ENCODE data around the gene FARS2.

FARS2 gene

GRCh38 chr6:5422321-5422915 lies 161.1 kb downstream of the FARS2 start:
- Histone ChIP-seq H3K4me1 (ENCODE audit: control insufficient read depth, insufficient read depth, low read length) (peaks cover 3% of the 10 kb centered on the region), H3K4me3 (ENCODE audit: low read depth, low read length) (no peak overlapping the region), H3K36me3 (ENCODE audit: control insufficient read depth, insufficient read depth, low read length) (no peaks in the 10 kb centered on the region), H3K9me3 (ENCODE audit: control insufficient read depth, insufficient read depth, low read length) (no peaks in the 10 kb centered on the region), H3K9ac (ENCODE audit: low read depth, low read length) (no peak overlapping the region), H3K27me3 (ENCODE audit: control insufficient read depth, insufficient read depth, low read length) (no peaks in the 10 kb centered on the region)

- Histone ChIP-seq H3K9me3 (ENCODE audit: control insufficient read depth, insufficient read depth, low read length) (no peaks in the 10 kb centered on the region), H3K4me1 (ENCODE audit: control insufficient read depth, insufficient read depth, low read length) (peaks cover 3% of the 10 kb centered on the region), H3K4me3 (ENCODE audit: low read depth, low read length) (no peak overlapping the region), H3K36me3 (ENCODE audit: control insufficient read depth, insufficient read depth, low read length) (no peaks in the 10 kb centered on the region), H3K9ac (ENCODE audit: low read depth, low read length) (no peak overlapping the region), H3K27me3 (ENCODE audit: control insufficient read depth, insufficient read depth, low read length) (no peaks in the 10 kb centered on the region)
Observed at GRCh38 chr6:5423251-5423650, 161.9 kb downstream of the FARS2 start.

- H3K27me3 ChIP-seq (ENCODE audit: control insufficient read depth, insufficient read depth, low read length): no peaks in the 10 kb centered on the region
- H3K9ac ChIP-seq (ENCODE audit: low read depth, low read length): no peak overlapping the region
- H3K4me3 ChIP-seq (ENCODE audit: low read depth, low read length): no peak overlapping the region
- peaks cover 3% of the 10 kb centered on the region for H3K4me1 ChIP-seq (ENCODE audit: control insufficient read depth, insufficient read depth, low read length)
- no peaks in the 10 kb centered on the region for H3K36me3 ChIP-seq (ENCODE audit: control insufficient read depth, insufficient read depth, low read length)
- no peaks in the 10 kb centered on the region for H3K9me3 ChIP-seq (ENCODE audit: control insufficient read depth, insufficient read depth, low read length)
Observed at GRCh38 chr6:5424726-5425125, 163.4 kb downstream of the FARS2 start.

GRCh38 chr6:5425267-5425666 lies 164.0 kb downstream of the FARS2 start:
- Histone ChIP-seq H3K9me3 (ENCODE audit: control insufficient read depth, insufficient read depth, low read length) (no peaks in the 10 kb centered on the region), H3K4me1 (ENCODE audit: control insufficient read depth, insufficient read depth, low read length) (peaks cover 3% of the 10 kb centered on the region), H3K4me3 (ENCODE audit: low read depth, low read length) (no peak overlapping the region), H3K9ac (ENCODE audit: low read depth, low read length) (no peak overlapping the region), H3K27me3 (ENCODE audit: control insufficient read depth, insufficient read depth, low read length) (no peaks in the 10 kb centered on the region), H3K36me3 (ENCODE audit: control insufficient read depth, insufficient read depth, low read length) (no peaks in the 10 kb centered on the region)

GRCh38 chr6:5425797-5426196 lies 164.5 kb downstream of the FARS2 start:
- H3K9me3 ChIP-seq (ENCODE audit: control insufficient read depth, insufficient read depth, low read length): no peaks in the 10 kb centered on the region
- H3K4me1 ChIP-seq (ENCODE audit: control insufficient read depth, insufficient read depth, low read length): peaks cover 5% of the 10 kb centered on the region
- no peak overlapping the region for H3K9ac ChIP-seq (ENCODE audit: low read depth, low read length)
- H3K36me3 ChIP-seq (ENCODE audit: control insufficient read depth, insufficient read depth, low read length): no peaks in the 10 kb centered on the region
- H3K4me3 ChIP-seq (ENCODE audit: low read depth, low read length): no peak overlapping the region
- H3K27me3 ChIP-seq (ENCODE audit: control insufficient read depth, insufficient read depth, low read length): no peaks in the 10 kb centered on the region

GRCh38 chr6:5427586-5427985 lies 166.3 kb downstream of the FARS2 start:
- Histone ChIP-seq H3K9me3 (ENCODE audit: control insufficient read depth, insufficient read depth, low read length) (no peaks in the 10 kb centered on the region), H3K9ac (ENCODE audit: low read depth, low read length) (no peak overlapping the region), H3K36me3 (ENCODE audit: control insufficient read depth, insufficient read depth, low read length) (no peaks in the 10 kb centered on the region), H3K27me3 (ENCODE audit: control insufficient read depth, insufficient read depth, low read length) (no peaks in the 10 kb centered on the region), H3K4me1 (ENCODE audit: control insufficient read depth, insufficient read depth, low read length) (peaks cover 11% of the 10 kb centered on the region), H3K4me3 (ENCODE audit: low read depth, low read length) (no peak overlapping the region)

- H3K4me3 ChIP-seq (ENCODE audit: low read depth, low read length): no peak overlapping the region
- H3K9ac ChIP-seq (ENCODE audit: low read depth, low read length): no peak overlapping the region
- H3K36me3 ChIP-seq (ENCODE audit: control insufficient read depth, insufficient read depth, low read length): no peaks in the 10 kb centered on the region
- H3K9me3 ChIP-seq (ENCODE audit: control insufficient read depth, insufficient read depth, low read length): no peaks in the 10 kb centered on the region
- H3K4me1 ChIP-seq (ENCODE audit: control insufficient read depth, insufficient read depth, low read length): peaks cover 10% of the 10 kb centered on the region
- no peaks in the 10 kb centered on the region for H3K27me3 ChIP-seq (ENCODE audit: control insufficient read depth, insufficient read depth, low read length)
Observed at GRCh38 chr6:5433324-5433723, 172.0 kb downstream of the FARS2 start.

- H3K9ac ChIP-seq (ENCODE audit: low read depth, low read length): no peak overlapping the region
Observed at GRCh38 chr6:5435449-5435848, 174.1 kb downstream of the FARS2 start.

GRCh38 chr6:5438922-5439584 lies 177.7 kb downstream of the FARS2 start:
- no peak overlapping the region for H3K4me3 ChIP-seq (ENCODE audit: low read depth, low read length)
- H3K4me1 ChIP-seq (ENCODE audit: control insufficient read depth, insufficient read depth, low read length): peaks cover 12% of the 10 kb centered on the region
- no peaks in the 10 kb centered on the region for H3K27me3 ChIP-seq (ENCODE audit: control insufficient read depth, insufficient read depth, low read length)
- H3K9me3 ChIP-seq (ENCODE audit: control insufficient read depth, insufficient read depth, low read length): no peaks in the 10 kb centered on the region
- no peak overlapping the region for H3K9ac ChIP-seq (ENCODE audit: low read depth, low read length)
- H3K36me3 ChIP-seq (ENCODE audit: control insufficient read depth, insufficient read depth, low read length): no peaks in the 10 kb centered on the region

More at GRCh38 chr6:5435449-5435848, 174.1 kb downstream of the FARS2 start:
- H3K4me3 ChIP-seq (ENCODE audit: low read depth, low read length): no peak overlapping the region
- no peaks in the 10 kb centered on the region for H3K9me3 ChIP-seq (ENCODE audit: control insufficient read depth, insufficient read depth, low read length)
- peaks cover 22% of the 10 kb centered on the region for H3K4me1 ChIP-seq (ENCODE audit: control insufficient read depth, insufficient read depth, low read length)
- no peaks in the 10 kb centered on the region for H3K27me3 ChIP-seq (ENCODE audit: control insufficient read depth, insufficient read depth, low read length)
- no peaks in the 10 kb centered on the region for H3K36me3 ChIP-seq (ENCODE audit: control insufficient read depth, insufficient read depth, low read length)

GRCh38 chr6:5439749-5440148 lies 178.4 kb downstream of the FARS2 start:
- Histone ChIP-seq H3K4me1 (ENCODE audit: control insufficient read depth, insufficient read depth, low read length) (peaks cover 12% of the 10 kb centered on the region), H3K36me3 (ENCODE audit: control insufficient read depth, insufficient read depth, low read length) (no peaks in the 10 kb centered on the region), H3K27me3 (ENCODE audit: control insufficient read depth, insufficient read depth, low read length) (no peaks in the 10 kb centered on the region), H3K9me3 (ENCODE audit: control insufficient read depth, insufficient read depth, low read length) (no peaks in the 10 kb centered on the region), H3K4me3 (ENCODE audit: low read depth, low read length) (no peak overlapping the region), H3K9ac (ENCODE audit: low read depth, low read length) (no peak overlapping the region)

- H3K27me3 ChIP-seq (ENCODE audit: control insufficient read depth, insufficient read depth, low read length): no peaks in the 10 kb centered on the region
- no peaks in the 10 kb centered on the region for H3K9me3 ChIP-seq (ENCODE audit: control insufficient read depth, insufficient read depth, low read length)
- peaks cover 12% of the 10 kb centered on the region for H3K4me1 ChIP-seq (ENCODE audit: control insufficient read depth, insufficient read depth, low read length)
- H3K4me3 ChIP-seq (ENCODE audit: low read depth, low read length): no peak overlapping the region
- H3K9ac ChIP-seq (ENCODE audit: low read depth, low read length): no peak overlapping the region
- H3K36me3 ChIP-seq (ENCODE audit: control insufficient read depth, insufficient read depth, low read length): no peaks in the 10 kb centered on the region
Observed at GRCh38 chr6:5442319-5442718, 181.0 kb downstream of the FARS2 start.

- no peaks in the 10 kb centered on the region for H3K36me3 ChIP-seq (ENCODE audit: control insufficient read depth, insufficient read depth, low read length)
- no peak overlapping the region for H3K9ac ChIP-seq (ENCODE audit: low read depth, low read length)
- peaks cover 12% of the 10 kb centered on the region for H3K4me1 ChIP-seq (ENCODE audit: control insufficient read depth, insufficient read depth, low read length)
- H3K4me3 ChIP-seq (ENCODE audit: low read depth, low read length): no peak overlapping the region
- H3K9me3 ChIP-seq (ENCODE audit: control insufficient read depth, insufficient read depth, low read length): no peaks in the 10 kb centered on the region
- no peaks in the 10 kb centered on the region for H3K27me3 ChIP-seq (ENCODE audit: control insufficient read depth, insufficient read depth, low read length)
Observed at GRCh38 chr6:5442916-5443315, 181.6 kb downstream of the FARS2 start.
